CD4-positive, alpha-beta T cell treated with Interleukin-21 for 1 hour (primary cell): ENCODE data around the gene MAP1S.

Source experiments
- DNase-seq: peaks from one replicate; pipeline ENCODE4 v3.0.0-alpha.2; 2020

MAP1S gene, protein sequence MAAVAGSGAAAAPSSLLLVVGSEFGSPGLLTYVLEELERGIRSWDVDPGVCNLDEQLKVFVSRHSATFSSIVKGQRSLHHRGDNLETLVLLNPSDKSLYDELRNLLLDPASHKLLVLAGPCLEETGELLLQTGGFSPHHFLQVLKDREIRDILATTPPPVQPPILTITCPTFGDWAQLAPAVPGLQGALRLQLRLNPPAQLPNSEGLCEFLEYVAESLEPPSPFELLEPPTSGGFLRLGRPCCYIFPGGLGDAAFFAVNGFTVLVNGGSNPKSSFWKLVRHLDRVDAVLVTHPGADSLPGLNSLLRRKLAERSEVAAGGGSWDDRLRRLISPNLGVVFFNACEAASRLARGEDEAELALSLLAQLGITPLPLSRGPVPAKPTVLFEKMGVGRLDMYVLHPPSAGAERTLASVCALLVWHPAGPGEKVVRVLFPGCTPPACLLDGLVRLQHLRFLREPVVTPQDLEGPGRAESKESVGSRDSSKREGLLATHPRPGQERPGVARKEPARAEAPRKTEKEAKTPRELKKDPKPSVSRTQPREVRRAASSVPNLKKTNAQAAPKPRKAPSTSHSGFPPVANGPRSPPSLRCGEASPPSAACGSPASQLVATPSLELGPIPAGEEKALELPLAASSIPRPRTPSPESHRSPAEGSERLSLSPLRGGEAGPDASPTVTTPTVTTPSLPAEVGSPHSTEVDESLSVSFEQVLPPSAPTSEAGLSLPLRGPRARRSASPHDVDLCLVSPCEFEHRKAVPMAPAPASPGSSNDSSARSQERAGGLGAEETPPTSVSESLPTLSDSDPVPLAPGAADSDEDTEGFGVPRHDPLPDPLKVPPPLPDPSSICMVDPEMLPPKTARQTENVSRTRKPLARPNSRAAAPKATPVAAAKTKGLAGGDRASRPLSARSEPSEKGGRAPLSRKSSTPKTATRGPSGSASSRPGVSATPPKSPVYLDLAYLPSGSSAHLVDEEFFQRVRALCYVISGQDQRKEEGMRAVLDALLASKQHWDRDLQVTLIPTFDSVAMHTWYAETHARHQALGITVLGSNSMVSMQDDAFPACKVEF

DNA sequence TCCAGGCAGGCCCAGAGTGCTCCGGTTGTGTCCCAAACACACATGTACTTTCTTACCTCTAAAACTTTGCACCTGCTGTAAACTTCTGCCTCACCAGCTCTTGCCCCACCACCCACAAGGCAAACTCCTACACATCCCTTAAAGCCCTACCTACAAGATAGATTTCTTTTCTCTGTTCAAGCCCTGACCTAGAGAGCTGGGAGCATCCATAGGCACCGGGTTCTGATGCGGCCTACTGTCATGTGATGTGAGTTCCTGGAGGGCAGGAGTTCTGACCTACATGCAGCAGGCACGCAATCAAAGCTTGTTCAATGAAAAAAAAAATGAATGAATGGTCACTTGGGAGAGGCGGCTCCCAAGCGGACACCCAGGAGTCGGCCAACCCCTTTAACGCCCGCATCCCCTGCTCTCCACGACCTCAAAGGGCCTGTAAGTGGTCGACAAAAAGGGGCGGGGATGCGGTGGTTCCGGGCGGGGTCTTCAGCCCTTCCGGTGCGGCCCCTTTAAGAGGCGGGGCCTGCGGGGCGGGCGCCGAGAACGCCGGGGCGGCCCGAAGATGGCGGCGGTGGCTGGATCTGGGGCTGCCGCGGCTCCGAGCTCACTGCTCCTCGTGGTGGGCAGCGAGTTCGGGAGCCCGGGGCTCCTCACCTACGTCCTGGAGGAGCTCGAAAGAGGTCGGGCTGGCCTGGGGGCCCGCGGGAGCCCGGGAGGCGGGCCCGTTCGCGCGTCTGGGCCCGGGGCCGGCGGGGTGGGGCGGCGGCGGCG is at the start of gene MAP1S:
Gene MAP1S (plus strand): TSS at position 534 of the 765 bp plus-strand sequence. CDS start 23 bp downstream, at position 557.
- peak; percentile 65 for DNase-seq

DNA sequence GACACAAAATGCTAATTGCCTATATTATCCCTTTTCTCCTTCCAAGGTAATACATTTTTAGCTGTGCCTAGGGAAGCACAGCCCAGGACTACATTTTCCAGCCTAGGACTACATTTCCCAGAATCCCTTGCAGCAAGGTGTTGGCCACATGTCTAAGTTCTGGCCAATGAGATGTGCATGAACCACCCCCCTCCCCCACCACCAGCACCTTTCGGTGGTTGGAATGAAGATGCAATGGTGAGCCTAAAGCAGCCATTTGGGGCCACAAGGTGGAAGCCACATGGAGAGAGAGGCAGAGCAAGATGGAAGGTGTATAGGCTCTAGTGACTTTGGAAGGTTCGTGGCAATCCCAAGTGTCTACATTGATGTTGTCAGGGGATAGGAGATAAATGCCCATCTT is 47.4 kb upstream of the MAP1S start:
- peak; percentile 33 for DNase-seq

DNA sequence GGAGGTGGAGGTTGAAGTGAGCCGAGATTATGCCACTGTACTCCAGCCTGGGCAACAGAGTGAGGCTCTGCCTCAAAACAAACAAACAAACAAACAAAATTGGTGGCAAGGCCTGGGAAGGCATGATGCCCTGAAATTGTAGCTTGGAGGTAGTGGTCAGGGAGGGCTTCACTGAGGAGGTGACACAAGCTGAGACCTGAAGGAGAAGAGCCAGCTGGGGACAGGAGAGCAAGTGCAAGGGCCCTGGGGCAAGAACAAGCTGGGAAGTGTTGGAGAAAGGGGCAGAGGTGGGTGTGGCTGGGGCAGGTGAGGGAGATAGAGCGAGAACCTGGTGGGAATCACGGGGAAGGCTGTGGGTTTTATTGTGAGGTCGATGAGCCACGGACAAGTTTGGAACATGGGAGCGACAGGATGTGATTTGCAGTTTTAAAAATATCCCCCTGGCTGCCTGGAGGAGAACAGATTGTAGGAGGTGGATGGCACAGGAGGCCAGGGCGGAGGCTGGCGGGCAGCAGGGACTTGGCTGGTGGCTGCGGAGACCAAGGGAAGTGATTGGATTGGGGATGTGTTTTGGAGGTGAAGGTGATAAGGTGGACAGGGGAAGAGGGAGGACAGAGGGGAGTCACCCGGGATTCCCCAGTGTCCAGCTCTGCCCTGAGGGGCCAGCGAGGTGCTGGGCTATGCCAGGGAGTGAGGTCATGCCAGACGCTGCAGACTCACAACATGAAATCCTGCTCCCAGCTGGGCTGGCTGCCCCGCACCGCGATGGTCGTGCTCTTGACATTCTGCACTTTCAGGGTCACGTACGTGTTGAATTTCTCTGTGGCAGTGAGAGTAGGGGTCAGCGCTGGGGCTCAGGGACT is 45.1 kb upstream of the MAP1S start:
- DNase-seq, result no peak

DNA sequence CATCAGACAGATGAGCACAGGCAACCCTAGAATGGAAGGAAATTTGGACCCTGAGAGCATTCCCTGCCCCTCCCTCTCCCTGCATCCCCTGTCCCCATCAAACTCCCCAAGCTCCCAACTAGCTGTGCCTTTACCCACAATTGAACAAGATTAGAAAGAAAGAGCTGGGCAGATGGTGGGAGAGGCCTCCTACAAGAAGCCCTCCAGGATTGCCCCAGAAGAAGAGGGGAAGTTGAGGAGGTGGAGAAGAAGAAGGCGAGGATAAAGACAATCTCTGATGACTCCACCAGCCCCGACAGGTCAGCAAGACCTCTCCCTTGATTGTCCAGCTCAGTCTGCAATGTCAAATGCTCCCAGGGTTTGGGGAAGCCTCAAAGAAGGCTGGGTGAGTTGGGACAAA is 43.0 kb upstream of the MAP1S start:
- DNase-seq, result no peak

DNA sequence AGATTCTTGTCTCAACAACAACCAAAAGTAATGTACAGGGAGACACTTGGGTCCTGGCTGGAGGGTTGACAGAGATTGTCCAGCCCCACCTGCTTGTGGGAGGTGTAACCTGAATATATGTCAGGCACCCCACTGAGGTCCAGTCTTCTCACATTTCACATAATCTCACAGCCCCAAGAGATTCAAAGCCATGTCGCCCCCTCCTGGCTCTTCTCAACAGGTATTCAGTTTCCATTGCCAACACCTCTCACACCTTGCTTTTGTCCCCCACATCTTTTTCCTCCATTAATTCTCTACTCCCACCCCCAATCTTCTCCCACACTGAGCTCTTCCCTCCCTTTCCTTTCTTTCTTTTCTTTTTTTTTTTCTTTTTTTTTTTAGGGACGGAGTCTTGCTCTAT is 42.3 kb upstream of the MAP1S start:
- DNase-seq, result no peak

DNA sequence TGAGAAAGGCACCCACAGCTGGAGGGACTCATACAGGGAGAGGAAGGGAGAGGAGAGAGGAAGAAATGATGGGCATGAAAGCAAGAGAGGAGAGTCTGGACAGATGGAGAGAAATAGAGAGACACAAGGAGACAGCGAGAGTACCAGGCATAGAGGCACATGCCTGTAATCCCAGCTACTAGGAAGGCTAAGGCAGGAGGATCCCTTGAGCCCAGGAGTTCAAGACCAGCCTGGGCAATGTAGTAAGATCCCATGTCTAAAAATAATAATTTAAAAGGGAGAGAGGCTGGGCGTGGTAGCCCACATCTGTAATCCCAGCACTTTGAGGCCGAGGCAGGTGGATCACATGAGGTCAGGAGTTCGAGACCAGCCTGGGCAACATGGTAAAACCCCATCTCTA is 40.4 kb upstream of the MAP1S start:
- no peak for DNase-seq

DNA sequence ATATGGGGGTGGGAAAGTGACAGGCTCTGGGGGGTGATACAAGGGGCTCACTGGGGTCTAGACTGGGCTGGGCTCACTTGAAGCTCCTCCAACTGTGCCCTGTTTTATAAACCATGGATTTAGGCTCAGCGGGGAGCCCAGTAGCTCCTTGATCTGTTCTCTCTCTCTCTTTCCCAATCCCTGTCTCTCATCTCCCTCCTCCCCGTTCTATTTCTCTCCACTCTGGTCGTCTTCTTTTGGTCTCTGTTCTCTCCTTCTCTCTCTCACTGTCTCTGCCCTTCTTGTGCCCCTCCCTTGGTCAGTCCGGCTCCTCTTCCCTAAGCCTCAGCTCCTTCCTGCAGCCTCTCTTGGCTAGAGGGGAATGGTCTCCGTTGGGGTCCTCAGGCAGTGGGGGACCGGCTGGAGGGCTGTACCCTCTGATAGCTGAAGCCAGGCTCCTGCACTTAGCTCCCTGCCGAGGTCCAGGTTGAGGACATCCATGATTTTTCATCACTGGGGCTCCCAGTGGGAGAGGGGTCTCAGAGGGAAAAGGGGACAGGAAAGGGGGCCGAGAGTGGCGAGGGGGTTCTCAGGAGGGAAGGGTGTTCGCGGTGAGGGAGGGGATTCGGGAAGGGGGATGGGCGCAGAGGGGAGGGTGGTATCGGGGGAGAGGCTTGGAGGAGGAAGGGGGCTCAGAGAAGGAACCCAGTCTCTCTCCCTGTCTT is 39.6 kb upstream of the MAP1S start:
- no peak for DNase-seq

DNA sequence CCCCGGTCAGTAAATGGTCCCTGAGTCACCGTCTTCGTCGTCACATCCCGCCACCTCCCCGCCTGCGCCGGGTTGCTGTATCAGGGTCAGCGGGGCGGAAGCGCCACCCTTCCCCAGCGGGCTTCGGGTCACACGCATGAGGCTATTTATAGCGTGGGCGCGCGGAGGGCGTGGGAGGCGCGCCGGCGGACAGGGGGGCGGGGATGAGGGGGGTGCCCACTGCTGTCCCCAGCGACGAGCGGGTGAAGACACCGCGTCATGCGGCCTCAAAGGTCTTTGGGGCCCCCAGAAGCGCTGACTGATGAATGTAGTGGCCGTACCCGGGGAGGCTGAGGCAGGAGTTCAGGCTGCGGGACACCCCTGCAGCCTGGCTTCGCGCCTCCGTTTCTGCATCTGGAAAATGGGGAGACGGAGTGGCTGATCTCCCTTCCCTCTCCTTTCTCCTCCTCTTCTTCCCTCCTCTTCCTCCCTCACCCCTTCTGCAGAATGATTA is 39.0 kb upstream of the MAP1S start:
- peak; percentile 65 for DNase-seq

DNA sequence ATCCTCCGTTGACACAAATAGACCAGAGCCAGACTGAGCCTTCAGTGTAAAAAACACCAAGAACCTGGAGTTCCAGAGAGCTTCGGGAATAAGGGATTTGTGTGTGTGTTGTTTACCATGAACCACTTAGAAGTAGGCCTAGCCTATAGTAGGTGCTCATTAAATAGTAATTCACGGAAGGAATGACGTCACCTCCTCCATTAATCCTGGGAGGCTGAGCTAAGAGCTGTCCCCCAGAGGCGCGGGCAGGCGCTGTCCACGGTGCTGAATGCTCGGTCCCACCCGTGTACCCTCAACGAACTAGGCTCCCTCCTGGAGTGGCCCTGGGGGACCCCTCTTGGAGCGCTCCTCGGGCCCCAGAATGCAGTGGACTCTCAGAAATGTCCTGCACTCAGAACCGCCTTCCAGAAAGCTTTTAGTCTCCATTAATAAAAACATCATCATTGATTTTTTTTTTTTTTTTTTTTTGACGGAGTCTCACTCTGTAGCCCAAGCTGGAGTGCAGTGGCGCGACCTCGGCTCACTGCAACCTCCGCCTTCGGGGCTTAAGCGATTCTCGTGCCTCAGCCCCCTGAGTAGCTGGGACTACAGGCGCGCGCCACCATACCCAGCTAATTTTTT is 37.7 kb upstream of the MAP1S start:
- peak; percentile 23 for DNase-seq

DNA sequence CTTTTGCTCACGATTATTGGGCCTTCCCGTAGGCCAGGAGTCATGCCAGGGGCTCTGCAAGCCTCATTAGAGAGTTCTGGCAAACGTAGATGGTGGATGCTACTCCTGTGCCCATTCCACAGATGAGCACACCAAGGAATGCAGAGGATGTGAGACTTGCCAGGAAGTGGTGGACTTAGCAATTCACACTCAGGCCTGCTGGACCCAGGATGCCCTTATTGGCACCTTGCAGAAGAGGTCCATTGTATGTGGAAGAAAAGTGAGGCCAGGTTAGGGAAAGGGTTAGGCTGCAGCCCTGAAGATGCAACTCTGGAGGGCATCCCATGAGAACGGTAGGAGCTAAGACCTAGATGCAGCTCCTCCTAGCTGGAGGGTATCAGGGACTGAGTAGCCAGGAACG is 37.0 kb upstream of the MAP1S start:
- DNase-seq, result no peak

DNA sequence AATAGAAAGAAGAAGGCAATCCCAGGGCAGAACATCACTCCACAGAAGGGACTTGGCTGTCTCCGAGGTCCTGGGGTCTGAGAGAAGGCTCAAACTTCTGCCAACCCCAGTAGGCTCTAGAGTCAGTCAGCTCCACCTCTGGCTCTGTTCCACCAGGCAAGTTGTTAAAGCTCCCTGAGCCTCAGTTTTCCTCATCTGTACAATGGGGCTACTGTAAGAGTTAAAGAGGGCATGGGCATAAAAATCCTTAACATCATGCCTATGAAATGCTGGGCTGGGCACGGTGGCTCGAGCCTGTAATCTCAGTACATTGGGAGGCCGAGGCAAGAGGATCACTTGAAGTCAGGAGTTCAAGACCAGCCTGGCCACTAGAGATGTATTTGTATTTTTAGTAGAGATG is 36.2 kb upstream of the MAP1S start:
- no peak for DNase-seq

DNA sequence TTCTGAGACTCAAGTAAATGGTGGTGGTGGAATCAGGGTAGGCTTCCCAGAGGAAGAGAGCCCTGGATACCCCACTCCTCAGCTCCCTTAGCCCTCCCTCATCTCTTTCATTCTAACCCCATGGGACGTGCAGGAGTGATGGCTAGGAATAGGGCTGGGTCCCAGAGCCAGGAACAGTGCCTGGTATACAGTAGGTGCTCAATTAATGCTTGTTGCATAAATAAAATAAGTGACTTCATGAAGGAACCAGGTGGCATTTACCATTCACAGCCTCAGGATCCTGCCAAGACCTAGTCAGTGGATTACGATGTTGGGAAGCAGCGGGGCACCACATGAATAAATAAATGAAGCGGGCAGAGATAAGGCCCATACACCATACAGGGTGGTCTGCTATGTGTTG is 35.0 kb upstream of the MAP1S start:
- DNase-seq, result no peak

DNA sequence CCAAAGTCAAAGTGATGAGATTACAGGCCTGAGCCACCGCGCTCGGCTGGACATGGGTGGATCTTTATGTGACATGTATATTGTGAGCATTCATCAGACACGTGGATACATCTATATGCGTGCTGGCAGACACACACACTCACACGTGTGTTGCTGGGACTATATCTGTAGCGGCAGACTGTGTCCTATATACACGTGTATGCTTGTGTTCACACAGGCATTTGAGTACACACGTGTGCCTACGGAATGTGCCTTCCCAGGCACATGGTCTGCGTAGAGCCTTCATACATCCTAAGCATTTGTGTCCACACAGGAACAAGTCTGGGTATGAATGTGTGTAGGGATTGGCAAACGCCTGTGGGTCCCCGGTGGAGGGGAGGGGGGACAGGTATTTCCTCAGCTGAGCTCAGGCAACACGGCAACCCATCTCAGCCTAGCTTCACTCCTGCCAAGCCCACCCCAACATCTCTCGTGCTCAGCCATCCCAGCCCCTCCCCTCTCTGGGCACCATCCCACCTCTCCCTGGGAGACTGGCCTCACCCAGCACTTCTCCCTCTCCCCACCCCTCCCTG is 33.7 kb upstream of the MAP1S start:
- DNase-seq, result no peak

DNA sequence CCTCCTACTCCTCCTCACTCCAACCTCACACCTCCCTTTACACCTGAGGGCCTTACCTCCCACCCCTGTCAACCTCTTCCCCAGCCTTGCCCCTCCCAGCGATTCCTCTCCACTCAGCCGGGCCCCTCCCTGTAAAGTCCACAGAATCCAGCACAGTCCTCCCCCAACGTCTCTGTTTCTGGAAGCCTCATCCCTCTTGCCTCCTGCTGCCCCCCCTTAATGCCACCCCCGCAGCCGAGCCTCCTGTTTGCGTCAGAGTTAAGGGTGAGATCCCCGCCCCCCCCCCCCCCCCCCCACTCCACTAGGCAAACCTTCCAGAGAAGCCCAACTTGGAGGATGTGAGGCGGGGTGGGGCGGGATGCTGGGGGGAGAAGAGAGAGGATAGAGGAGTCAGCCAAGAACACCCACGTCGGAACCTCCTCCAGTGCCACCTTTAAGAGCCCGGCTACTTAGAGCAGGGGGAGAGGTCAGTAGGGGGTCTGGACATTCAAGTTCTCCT is 33.2 kb upstream of the MAP1S start:
- DNase-seq, result no peak

DNA sequence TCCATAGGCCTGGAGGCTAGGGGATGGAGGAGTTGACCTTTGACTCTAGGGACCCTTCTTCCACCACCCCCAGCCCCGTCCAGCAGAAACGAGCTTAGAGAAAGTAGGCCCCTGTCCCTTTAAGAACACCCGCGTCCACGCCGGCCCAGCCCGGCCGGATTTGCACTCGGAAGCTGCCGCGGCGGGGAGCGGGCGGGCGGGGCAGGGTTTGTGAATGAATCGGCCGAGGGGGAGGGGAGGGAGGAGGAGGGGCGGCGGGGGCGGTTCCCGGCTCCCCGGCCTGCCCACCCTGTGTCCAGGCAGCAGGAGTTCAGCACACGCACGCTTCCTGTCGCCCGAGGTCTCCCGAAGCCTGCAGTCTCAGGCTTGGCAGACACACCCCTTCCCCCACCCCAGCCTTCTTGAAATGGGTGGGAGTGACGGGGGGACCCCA is 32.7 kb upstream of the MAP1S start:
- DNase-seq, result no peak

DNA sequence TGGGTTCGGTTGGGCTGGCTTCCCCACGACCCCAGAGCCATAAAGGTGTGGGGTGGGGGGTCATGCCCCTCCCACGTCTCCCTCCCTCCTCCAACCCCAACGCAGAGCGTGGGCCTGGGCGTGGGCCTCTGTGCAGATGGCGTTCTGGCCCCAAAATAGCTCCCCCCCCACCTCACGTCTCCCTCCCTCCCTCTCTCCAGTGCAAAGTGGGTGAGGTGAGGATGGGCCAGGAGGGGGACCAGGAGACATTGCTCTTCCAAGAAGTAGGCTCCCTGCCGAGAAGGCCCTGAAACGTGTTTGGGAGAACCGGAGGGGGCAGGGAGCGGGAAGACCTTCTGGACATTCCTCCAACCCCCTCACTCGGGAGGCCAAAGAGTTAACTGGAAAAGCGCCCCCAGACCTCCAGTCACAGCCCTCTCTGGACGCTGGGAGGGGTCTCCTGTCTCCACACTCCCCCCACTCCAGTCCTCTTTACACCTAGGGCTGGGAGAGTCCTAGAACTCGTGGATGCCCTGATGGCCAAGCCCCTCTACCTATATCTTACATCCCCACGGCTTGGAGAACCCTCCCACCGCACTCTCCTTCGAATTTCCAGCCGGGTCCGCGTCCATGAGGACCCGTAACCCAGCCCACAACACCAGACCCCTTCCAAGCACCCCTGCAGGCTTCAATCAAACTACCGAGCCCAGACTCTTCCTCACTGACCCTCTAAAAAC is 32.0 kb upstream of the MAP1S start:
- no peak for DNase-seq

DNA sequence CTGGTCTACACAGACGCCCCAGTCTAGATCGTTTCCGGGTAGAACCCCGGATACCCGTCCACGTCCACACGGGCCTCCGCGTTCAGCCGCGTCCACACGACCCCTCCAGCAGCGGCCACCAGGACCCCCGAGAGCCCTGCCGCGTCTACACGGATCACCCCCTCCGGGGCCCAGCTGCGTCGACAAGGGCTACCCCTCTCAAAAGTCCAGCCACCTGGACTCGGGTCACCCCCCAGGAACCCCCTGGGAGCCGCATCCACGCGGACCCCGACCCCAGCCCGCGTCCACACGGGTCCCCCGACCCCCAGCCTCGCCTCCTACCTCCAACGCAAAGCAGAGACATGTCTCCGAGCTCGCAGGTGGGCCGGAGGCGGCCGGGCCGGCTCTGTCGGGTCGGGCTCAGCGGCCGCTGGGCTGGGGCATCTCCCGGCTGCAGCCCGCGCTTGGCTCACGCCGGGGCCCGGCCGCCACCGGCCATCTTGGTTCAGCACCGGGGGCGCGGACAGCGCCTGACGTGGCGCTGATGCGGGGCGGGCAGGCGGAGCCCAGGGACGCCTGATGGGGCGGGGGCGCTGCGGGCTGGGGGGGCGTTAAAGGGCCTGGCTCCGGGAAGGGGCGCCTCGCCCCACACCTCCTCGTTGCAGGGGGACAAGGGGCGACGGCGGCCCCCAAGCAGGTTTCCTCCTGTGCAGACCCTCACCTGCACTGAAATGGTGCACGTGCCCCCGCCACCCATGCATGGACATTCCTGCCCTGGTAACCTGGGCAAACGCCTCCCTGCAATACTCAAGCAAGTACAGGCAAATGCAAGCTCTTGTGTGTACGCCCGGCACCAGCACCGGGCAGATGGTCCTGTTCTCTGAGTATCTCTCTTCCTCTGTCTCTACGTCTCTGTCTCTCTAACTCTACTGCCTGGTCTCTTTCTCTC is 31.2 kb upstream of the MAP1S start, which contains the start of gene UNC13A:
Gene UNC13A (minus strand): TSS at position 498 of the 928 bp plus-strand sequence. CDS start 155 bp downstream, at position 343.
- DNase-seq, result peak; percentile 43
